Hematopoietic multipotent progenitor cell treated with erythropoietin and hydrocortisone succinate and interleukin-3 and kit ligand, for 4 days (in vitro differentiated cells): ENCODE data around the gene PARD3B.

Source experiments
- DNase-seq: peaks from one replicate; pipeline ENCODE4 v3.0.0-alpha.2; 2015

PARD3B gene

GRCh38 chr2:205370726-205371125, 825.5 kb downstream of the PARD3B start:
- no peak for DNase-seq

- DNase-seq: peak; percentile 41
These were observed 826.9 kb downstream of the PARD3B start for GRCh38 chr2:205372141-205372540.

GRCh38 chr2:205375461-205376448, 830.5 kb downstream of the PARD3B start:
- no peak for DNase-seq

GRCh38 chr2:205377324-205377723, 832.0 kb downstream of the PARD3B start:
- DNase-seq: no peak

- no peak for DNase-seq
These were observed 838.3 kb downstream of the PARD3B start for GRCh38 chr2:205383601-205384000.

- DNase-seq: no peak
These were observed 840.8 kb downstream of the PARD3B start for GRCh38 chr2:205386109-205386508.

GRCh38 chr2:205387350-205388055, 842.2 kb downstream of the PARD3B start:
- no peak for DNase-seq

- no peak for DNase-seq
These were observed 845.6 kb downstream of the PARD3B start for GRCh38 chr2:205390866-205391265.

- DNase-seq: no peak
These were observed 856.2 kb downstream of the PARD3B start for GRCh38 chr2:205401511-205401910.

- no peak for DNase-seq
These were observed 856.7 kb downstream of the PARD3B start for GRCh38 chr2:205402011-205402410.

- no peak for DNase-seq
These were observed 858.1 kb downstream of the PARD3B start for GRCh38 chr2:205403244-205403825.

- DNase-seq: no peak
These were observed 859.9 kb downstream of the PARD3B start for GRCh38 chr2:205405194-205405593.

- DNase-seq: no peak
These were observed 860.5 kb downstream of the PARD3B start for GRCh38 chr2:205405752-205406151.

- DNase-seq: no peak
These were observed 862.7 kb downstream of the PARD3B start for GRCh38 chr2:205407984-205408383.

GRCh38 chr2:205408696-205409095, 863.4 kb downstream of the PARD3B start:
- DNase-seq: no peak

GRCh38 chr2:205409411-205409810, 864.1 kb downstream of the PARD3B start:
- DNase-seq: no peak

GRCh38 chr2:205411558-205411957, 866.3 kb downstream of the PARD3B start:
- no peak for DNase-seq

GRCh38 chr2:205424326-205424725, 879.1 kb downstream of the PARD3B start:
- no peak for DNase-seq

- DNase-seq: no peak
These were observed 879.8 kb downstream of the PARD3B start for GRCh38 chr2:205425102-205425501.

- no peak for DNase-seq
These were observed 881.8 kb downstream of the PARD3B start for GRCh38 chr2:205427112-205427511.

- no peak for DNase-seq
These were observed 883.5 kb downstream of the PARD3B start for GRCh38 chr2:205428811-205429210.

- peak; percentile 1 for DNase-seq
These were observed 890.7 kb downstream of the PARD3B start for GRCh38 chr2:205435970-205436369.

GRCh38 chr2:205438241-205438640, 893.0 kb downstream of the PARD3B start:
- DNase-seq: no peak

- DNase-seq: no peak
These were observed 894.3 kb downstream of the PARD3B start for GRCh38 chr2:205439621-205440020.
